NCI-H2196 (cell line): ENCODE data around the gene SYMPK.
A peak's percentile ranks its signal among the peaks of the same experiment; 100 is the strongest.

ENCODE experiments used
- DNase-seq: peaks from one replicate; lab custom pipeline; 2025; ENCODE audit not compliant: unreplicated experiment; lab: John Stamatoyannopoulos, UW

SYMPK gene

GRCh38 chr19:45826934-45827333, 36.0 kb downstream of the SYMPK start:
- DNase-seq, result no peak

- no peak for DNase-seq
These were observed 36.7 kb downstream of the SYMPK start for GRCh38 chr19:45825917-45826893.

GRCh38 chr19:45825263-45825605, 37.7 kb downstream of the SYMPK start:
- DNase-seq, result no peak

- DNase-seq, result no peak
These were observed 38.2 kb downstream of the SYMPK start for GRCh38 chr19:45824531-45825262.

- DNase-seq, result peak; percentile 86
These were observed 38.9 kb downstream of the SYMPK start for GRCh38 chr19:45824041-45824471.

GRCh38 chr19:45823182-45823581, 39.8 kb downstream of the SYMPK start:
- no peak for DNase-seq

GRCh38 chr19:45822716-45823115, 40.2 kb downstream of the SYMPK start:
- no peak for DNase-seq

GRCh38 chr19:45821570-45821969, 41.4 kb downstream of the SYMPK start:
- DNase-seq, result no peak

GRCh38 chr19:45821103-45821521, 41.8 kb downstream of the SYMPK start:
- peak; percentile 57 for DNase-seq

GRCh38 chr19:45820413-45821102, 42.4 kb downstream of the SYMPK start:
- no peak for DNase-seq

GRCh38 chr19:45819769-45820168, 43.2 kb downstream of the SYMPK start:
- no peak for DNase-seq

- DNase-seq, result peak; percentile 33
These were observed 45.1 kb downstream of the SYMPK start for GRCh38 chr19:45817725-45818301.

- DNase-seq, result peak; percentile 83
These were observed 45.8 kb downstream of the SYMPK start for GRCh38 chr19:45817010-45817724.

GRCh38 chr19:45816236-45817009, 46.5 kb downstream of the SYMPK start:
- no peak for DNase-seq

- no peak for DNase-seq
These were observed 47.3 kb downstream of the SYMPK start for GRCh38 chr19:45815481-45816216.

- no peak for DNase-seq
These were observed 48.0 kb downstream of the SYMPK start, which contains the start of gene RSPH6A for GRCh38 chr19:45814851-45815480. RSPH6A (minus strand) TSS chr19:45815308; CDS start chr19:45815176, 132 bp downstream.

- no peak for DNase-seq
These were observed 48.7 kb downstream of the SYMPK start for GRCh38 chr19:45814166-45814780.

- no peak for DNase-seq
These were observed 50.6 kb downstream of the SYMPK start for GRCh38 chr19:45812297-45812696.
